Measurements from ENCODE around the gene TPR.
A peak's percentile ranks its signal among the peaks of the same experiment; 100 is the strongest.
"Not testable (repeated sequence)": the region's sequence is repeated elsewhere in the genome, so short reads cannot be mapped to it uniquely, and the experiment has no call there.

The TPR gene

GRCh38 chr1:186375152-186375928 lies at the start of gene TPR, which contains the start of gene ODR4:
Gene TPR (minus strand): TSS chr1:186375253. CDS start chr1:186375028, 225 bp downstream.
Gene ODR4 (plus strand): TSS chr1:186375838. CDS start chr1:186379786, 3,948 bp downstream.
- DNase-seq, result peak; percentile 99 to 100

- DNase-seq, result no peak
Observed at GRCh38 chr1:186424539-186424938, 49.5 kb upstream of the TPR start.

- DNase-seq, result no peak
Observed at GRCh38 chr1:186421446-186421845, 46.4 kb upstream of the TPR start.

GRCh38 chr1:186420923-186421322 lies 45.9 kb upstream of the TPR start:
- peak in 1 of 2 donors; percentile 37 for DNase-seq

GRCh38 chr1:186420311-186420710 lies 45.3 kb upstream of the TPR start:
- DNase-seq, result no peak

- no peak for DNase-seq
Observed at GRCh38 chr1:186418503-186418902, 43.5 kb upstream of the TPR start.

- no peak for DNase-seq
Observed at GRCh38 chr1:186413319-186413718, 38.3 kb upstream of the TPR start.

GRCh38 chr1:186409091-186409490 lies 34.0 kb upstream of the TPR start:
- peak in 1 of 2 donors; percentile 10 for DNase-seq

GRCh38 chr1:186404454-186405051 lies 29.5 kb upstream of the TPR start:
- DNase-seq, result peak in 1 of 2 donors; percentile 74

- DNase-seq, result no peak
Observed at GRCh38 chr1:186403632-186404031, 28.6 kb upstream of the TPR start.

- DNase-seq, result not testable (repeated sequence)
Observed at GRCh38 chr1:186401446-186401845, 26.4 kb upstream of the TPR start.

- DNase-seq, result not testable (repeated sequence)
Observed at GRCh38 chr1:186392711-186393110, 17.7 kb upstream of the TPR start.

- DNase-seq, result no peak
Observed at GRCh38 chr1:186391841-186392240, 16.8 kb upstream of the TPR start.

- no peak for DNase-seq
Observed at GRCh38 chr1:186390925-186391324, 15.9 kb upstream of the TPR start.

GRCh38 chr1:186386725-186387383 lies 11.8 kb upstream of the TPR start:
- DNase-seq, result no peak

- DNase-seq, result no peak
Observed at GRCh38 chr1:186375929-186376319, 871 bp upstream of the TPR start.

GRCh38 chr1:186374303-186375151 lies 526 bp downstream of the TPR start:
- DNase-seq, result no peak

GRCh38 chr1:186347837-186348691 lies 27.0 kb downstream of the TPR start:
- not testable (repeated sequence) for DNase-seq

- no peak for DNase-seq
Observed at GRCh38 chr1:186340772-186341171, 34.3 kb downstream of the TPR start.

GRCh38 chr1:186337554-186337953 lies 37.5 kb downstream of the TPR start:
- no peak for DNase-seq

- no peak for DNase-seq
Observed at GRCh38 chr1:186330758-186331157, 44.3 kb downstream of the TPR start.

GRCh38 chr1:186327331-186327730 lies 47.7 kb downstream of the TPR start:
- DNase-seq, result no peak
